GM12878 (cell line): ENCODE measurements around the gene AKAP13. TPM values are rescaled to one million over a fixed set of nuclear protein-coding genes. Genes with fewer than 3 reads are reported as not detected.

Source experiments
- ATAC-seq: fragments of 200-7000 bp; cut with Tn5 transposase; 3 replicates; pipeline ENCODE4 v1.9.1; 2020; ENCODE audit warnings: mild to moderate bottlenecking, moderate library complexity
- BruUV-seq: library from RNA; stranded (reverse); fragments of 400-500 nt; replicated peaks from 2 replicates; lab custom pipeline; 2021; lab: Mats Ljungman, UMichigan
- CTCF ChIA-PET: fragments of 300-600 bp; sonication (Branson Sonifier 250); formaldehyde crosslinking; extraction: SDS; loops from one replicate; lab custom pipeline; 2021; ENCODE audit warnings: inconsistent platforms; lab: Yijun Ruan, JAX
- POLR2A ChIA-PET: fragments of 350-600 bp; formaldehyde crosslinking; extraction: SDS; loops from one replicate; lab custom pipeline; 2021; ENCODE audit warnings: inconsistent platforms; lab: Charles Lee
- RAD21 ChIA-PET: fragments of 300-600 bp; sonication (Branson Sonifier 250); formaldehyde crosslinking; loops from one replicate; lab custom pipeline; 2023; ENCODE audit warnings: antibody characterized with exemption; ENCODE audit not compliant: unreplicated experiment; lab: Charles Lee
- SMC1A ChIA-PET: fragments of 300-600 bp; sonication (Branson Sonifier 250); formaldehyde crosslinking; loops from one replicate; lab custom pipeline; 2023; ENCODE audit not compliant: unreplicated experiment, uncharacterized antibody; lab: Charles Lee
- DNase-seq: peaks from one replicate; pipeline ENCODE4 v3.0.0-alpha.2; 2011; ENCODE audit warnings: low read depth, low spot score
- FAIRE-seq: peaks from 3 replicates; lab custom pipeline; 2011; peaks lifted over from hg19 to GRCh38; lab: Jason Lieb, UNC
- H2AFZ ChIP-seq: 2 replicates; pipeline ENCODE4 v1.6.0; 2011; ENCODE audit warnings: low read depth, low read length, control low read depth; ENCODE audit not compliant: control insufficient read depth
- H3K27ac ChIP-seq: 2 replicates; pipeline ENCODE4 v1.5.1; 2011; ENCODE audit warnings: control low read depth; ENCODE audit not compliant: control insufficient read depth, insufficient read depth
- H3K27me3 ChIP-seq, 2 experiments: replicated peaks in 1 of 2; 2 replicates each; pipeline versions ENCODE4 v1.6.0 to v1.6.1; 2011; ENCODE audit warnings: low read length in 1 of 2; ENCODE audit not compliant: control insufficient read depth in 2 of 2, insufficient read depth in 2 of 2
- H3K36me3 ChIP-seq, 2 experiments: 2 replicates each; pipeline ENCODE4 v1.5.1; 2011; ENCODE audit warnings: low read length in 1 of 2; ENCODE audit not compliant: control insufficient read depth in 2 of 2, insufficient read depth in 2 of 2
- H3K4me1 ChIP-seq: 2 replicates; pipeline ENCODE4 v1.6.1; 2011; ENCODE audit warnings: mild to moderate bottlenecking, low read length, moderate library complexity, mixed read lengths; ENCODE audit not compliant: control insufficient read depth, insufficient read depth
- H3K4me2 ChIP-seq: 2 replicates; pipeline ENCODE4 v1.6.0; 2011; ENCODE audit warnings: control low read depth; ENCODE audit not compliant: control insufficient read depth, insufficient read depth
- H3K4me3 ChIP-seq: fragments of 200-600 bp; sonication (generic); 2 replicates; pipeline ENCODE4 v1.5.1; 2016
- H3K79me2 ChIP-seq: 2 replicates; pipeline ENCODE4 v1.6.0; 2011; ENCODE audit warnings: low read length; ENCODE audit not compliant: control insufficient read depth, insufficient read depth
- H3K9ac ChIP-seq: 2 replicates; pipeline ENCODE4 v1.8.0; 2011; ENCODE audit warnings: low read length, control low read depth, mixed read lengths; ENCODE audit not compliant: control insufficient read depth, insufficient read depth
- H3K9me3 ChIP-seq: replicated peaks from 3 replicates; pipeline ENCODE4 v1.5.1; 2011; ENCODE audit warnings: mild to moderate bottlenecking, low read length; ENCODE audit not compliant: control insufficient read depth, insufficient read depth
- H4K20me1 ChIP-seq: 2 replicates; pipeline ENCODE4 v1.6.0; 2011; ENCODE audit not compliant: control insufficient read depth, insufficient read depth
- BCL11A ChIP-seq: IDR thresholded peaks from 2 replicates; pipeline ENCODE4 v1.6.1; 2011; ENCODE audit warnings: low read depth, low read length
- CREM ChIP-seq: IDR thresholded peaks from 2 replicates; pipeline ENCODE4 v1.6.1; 2014; ENCODE audit warnings: antibody characterized with exemption, low read depth
- EGR1 ChIP-seq, 2 experiments: IDR thresholded peaks; 1 replicate in 1 of 2; 2 replicates in 1 of 2; pipeline ENCODE4 v1.6.1; 2011 to 2012; ENCODE audit warnings: low read depth in 2 of 2, low read length in 2 of 2, borderline replicate concordance in 1 of 2, mild to moderate bottlenecking in 1 of 2, moderate library complexity in 1 of 2
- IRF4 ChIP-seq: IDR thresholded peaks from 2 replicates; pipeline ENCODE4 v1.6.1; 2011; ENCODE audit warnings: low read depth, low read length
- MXI1 ChIP-seq: fragments of 150-350 bp; IDR thresholded peaks from 2 replicates; pipeline ENCODE4 v1.6.1; 2011; ENCODE audit warnings: low read depth, mild to moderate bottlenecking, inconsistent platforms, low read length, improper control_type of control experiment
- POLR2AphosphoS5 ChIP-seq: IDR thresholded peaks from 2 replicates; pipeline ENCODE4 v1.6.1; 2011; ENCODE audit warnings: mild to moderate bottlenecking, low read length, inconsistent platforms
- RAD51 ChIP-seq: fragments of 450-650 bp; IDR thresholded peaks from 2 replicates; pipeline ENCODE4 v1.6.1; 2016; ENCODE audit warnings: moderate library complexity, mild to moderate bottlenecking, inconsistent platforms
- SREBF2 ChIP-seq: IDR thresholded peaks from 2 replicates; pipeline ENCODE4 v1.6.1; 2012; ENCODE audit warnings: mild to moderate bottlenecking, low read length
- SUPT20H ChIP-seq: IDR thresholded peaks from 2 replicates; pipeline ENCODE4 v1.6.1; 2011; ENCODE audit warnings: low read depth, mild to moderate bottlenecking, low read length, moderate library complexity, borderline replicate concordance; ENCODE audit not compliant: control insufficient read depth
- TAF1 ChIP-seq: IDR thresholded peaks from 2 replicates; pipeline ENCODE4 v1.6.1; 2011; ENCODE audit warnings: mild to moderate bottlenecking, low read depth, low read length, borderline replicate concordance
- TCF7 ChIP-seq: IDR thresholded peaks from 2 replicates; pipeline ENCODE4 v1.6.1; 2014; ENCODE audit warnings: antibody characterized with exemption, borderline replicate concordance
- USF1 ChIP-seq: IDR thresholded peaks from 2 replicates; pipeline ENCODE4 v1.6.1; 2011; ENCODE audit warnings: borderline replicate concordance, low read depth, mild to moderate bottlenecking, moderate library complexity, mixed read lengths, low read length; ENCODE audit not compliant: insufficient read depth; ENCODE audit errors: extremely low read length
- ZBTB33 ChIP-seq: fragments of 450-650 bp; IDR thresholded peaks from 2 replicates; pipeline ENCODE4 v1.6.1; 2017; ENCODE audit warnings: mild to moderate bottlenecking
- WGBS: methylation state at CpG from one replicate; pipeline ENCODE4 v1.1.6; 2016; ENCODE audit warnings: low lambda C conversion rate; ENCODE audit not compliant: insufficient replicate concordance, insufficient coverage; ENCODE audit errors: missing lambda C conversion rate; 5-methylcytosine and 5-hydroxymethylcytosine counted together
- in situ Hi-C: fragments of 300-500 bp; cut with MboI; formaldehyde crosslinking; loops from 9 replicates; pipeline ENCODE4 v1.14.3; 2018; ENCODE audit warnings: mixed read lengths
- intact Hi-C: fragments of 100-400 bp; cut with micrococcal nuclease; formaldehyde crosslinking; loops from one replicate; pipeline ENCODE4 v1.14.2; 2022; ENCODE audit not compliant: unreplicated experiment
- polyA plus RNA-seq, 11 experiments: library from polyadenylated mRNA; depleted of rRNA in 4 of 11; unstranded in 6 of 11; stranded (reverse) in 5 of 11; fragments of >200 nt; fragmentation: Nextera tagmentation in 4 of 11; fragmentation: Illumina TruSeq in 1 of 11; extraction: Ambion mirVana in 4 of 11; extraction: Trizol in 1 of 11; gene quantifications; 1 replicate in 1 of 11; 2 replicates in 10 of 11; pipeline versions ENCODE4 v1.2.1 to v1.2.3, GENCODE V29; 2011 to 2016; ENCODE audit warnings: inconsistent platforms in 2 of 11, missing spikeins in 2 of 11, low read depth in 1 of 11
- total RNA-seq, 4 experiments: library from RNA; depleted of rRNA in 3 of 4; stranded (reverse); fragments of >200 nt in 3 of 4; fragmentation: Illumina TruSeq in 1 of 4; extraction: Trizol in 1 of 4; gene quantifications; 2 replicates each; pipeline versions ENCODE4 v1.2.1 to v1.2.3, GENCODE V29; 2013 to 2021

AKAP13 gene
- total and polyA plus RNA-seq, 10 of the 15 experiments (the other 5 are each of a cell fraction or from before 2014, with no cell fraction given) = 14.4 to 74.9 (median 55.1) TPM

- ChIA-PET RAD21 (interaction anchor here (1.1 kb wide), 1 partner anchor 22 kb away, joined by 3 read pairs; no protein-coding TSS in a partner anchor), CTCF (interaction anchor here (1.1 kb wide), 1 partner anchor 157 kb away, joined by 3 read pairs; no protein-coding TSS in a partner anchor)
- peaks cover 46% of the 10 kb centered on the region for H3K4me1 ChIP-seq
Observed at GRCh38 chr15:85453144-85453872, 72.9 kb downstream of the AKAP13 start.

More at GRCh38 chr15:85453144-85453872, 72.9 kb downstream of the AKAP13 start:
- no peaks in the 10 kb centered on the region; a peak in 1 of 4 replicates for H3K36me3 ChIP-seq
- no peak overlapping the region for H2AFZ ChIP-seq
- H3K27ac ChIP-seq = peak overlapping the region; percentile 57
- no peaks in the 10 kb centered on the region for H3K27me3 ChIP-seq
- no peak for TF ChIP-seq POLR2AphosphoS5
- no peak for TF ChIP-seq RAD51
- no peak for TF ChIP-seq ZBTB33
- TF ChIP-seq USF1 = no peak
- no peak for TF ChIP-seq MXI1
- TF ChIP-seq BCL11A = no peak
- TF ChIP-seq TAF1 = no peak
- TF ChIP-seq CREM = no peak
- no peak for TF ChIP-seq IRF4
- TF ChIP-seq SREBF2 = no peak
- no peak for TF ChIP-seq SUPT20H
- no peak for TF ChIP-seq EGR1 (IDR thresholded peaks at IDR 0.05; ENCODE audit: borderline replicate concordance in 1 of 2, low read depth in 2 of 2, low read length in 2 of 2)
- TF ChIP-seq TCF7 = no peak
- H3K4me3 ChIP-seq = no peak overlapping the region
- intact Hi-C loops (no loop called here), in situ Hi-C loops (no loop called here)
- POLR2A ChIA-PET = no interaction called here
- BruUV-seq = no TSS peak
- ATAC-seq (no peak), FAIRE-seq (no peak), DNase-seq (no peak)
- H4K20me1 ChIP-seq = no peaks in the 10 kb centered on the region
- 97% methylated on average over 5 of the region's 5 CpGs for WGBS
- SMC1A ChIA-PET = interaction anchor here (1.1 to 1.4 kb wide), 2 partner anchors 22 to 74 kb away, joined by 3 read pairs; no protein-coding TSS in a partner anchor
- H3K79me2 ChIP-seq = peaks cover 81% of the 10 kb centered on the region
- H3K9ac ChIP-seq = no peak overlapping the region
- H3K9me3 ChIP-seq = peaks cover 17% of the 10 kb centered on the region
- H3K4me2 ChIP-seq = peak overlapping the region; percentile 68; the same call in 1 of the 2 replicates
